Breast epithelium (tissue), 4 donors: Measurements from ENCODE around the gene ZNF106. TPM values are rescaled to one million over a fixed set of nuclear protein-coding genes. Genes with fewer than 3 reads are reported as not detected.

Experiments used
- DNase-seq, 2 donors: peaks; one replicate each; pipeline ENCODE4 v3.0.0-alpha.2; 2019; ENCODE audit warnings: low spot score in 2 of 2
- H3K27ac ChIP-seq, 2 donors: fragments of 200-600 bp; sonication (generic) in 1 of 2; one replicate each; pipeline ENCODE4 v1.5.1; 2016 to 2019; ENCODE audit warnings: mild to moderate bottlenecking in 1 of 2
- H3K27me3 ChIP-seq, 2 donors: fragments of 200-600 bp; sonication (generic) in 1 of 2; one replicate each; pipeline versions ENCODE4 v1.5.1 to v1.6.0; 2017 to 2019; ENCODE audit warnings: control low read depth in 1 of 2, mild to moderate bottlenecking in 1 of 2
- H3K36me3 ChIP-seq: fragments of 200-600 bp; one replicate; pipeline ENCODE4 v1.5.1; 2019
- H3K4me1 ChIP-seq, 2 donors: fragments of 200-600 bp; sonication (generic); one replicate each; pipeline ENCODE4 v1.5.1; 2016 to 2019; ENCODE audit warnings: control low read depth in 1 of 2
- H3K4me3 ChIP-seq, 3 donors: fragments of 200-600 bp; sonication (generic); 1 replicate in 2 of 3; 2 replicates in 1 of 3; pipeline ENCODE4 v1.5.1; 2016 to 2019; ENCODE audit warnings: mild to moderate bottlenecking in 3 of 3, moderate library complexity in 2 of 3
- H3K9me3 ChIP-seq, 2 donors: fragments of 200-600 bp; sonication (generic) in 1 of 2; one replicate each; pipeline ENCODE4 v1.5.1; 2016 to 2019; ENCODE audit warnings: control low read depth in 1 of 2
- CTCF ChIP-seq, 3 donors: fragments of 450-650 bp; IDR thresholded peaks; one replicate each; pipeline ENCODE4 v1.5.1; 2016 to 2017; ENCODE audit warnings: antibody characterized with exemption in 3 of 3, mild to moderate bottlenecking in 3 of 3, moderate library complexity in 3 of 3
- POLR2A ChIP-seq: fragments of 450-650 bp; IDR thresholded peaks from one replicate; pipeline ENCODE4 v1.6.1; 2016; ENCODE audit warnings: antibody characterized with exemption, mild to moderate bottlenecking, moderate library complexity
- POLR2AphosphoS5 ChIP-seq, 3 donors: sonication (generic); formaldehyde crosslinking; IDR thresholded peaks; one replicate each; pipeline ENCODE4 v1.6.1; 2017; ENCODE audit warnings: antibody characterized with exemption in 3 of 3
- intact Hi-C: fragments of 100-400 bp; cut with DNase I; formaldehyde crosslinking; loops from one replicate; pipeline ENCODE4 v1.15.1; 2023; ENCODE audit warnings: low total_unique reads
- total RNA-seq, 3 donors: library from RNA; depleted of rRNA; stranded (reverse); fragments of >200 nt; gene quantifications; one replicate each; pipeline ENCODE4 v1.1.0, GENCODE V29; 2016

Gene ZNF106
- total RNA-seq, 3 donors from 2014 or later = 59.6 to 151 (median 60.0) TPM

- Histone ChIP-seq H3K4me1 (no peaks in the 10 kb centered on the region), H3K4me3 (no peak overlapping the region), H3K9me3 (no peaks in the 10 kb centered on the region), H3K36me3 (no peaks in the 10 kb centered on the region), H3K27ac (no peak overlapping the region), H3K27me3 (no peaks in the 10 kb centered on the region)
- intact Hi-C loops = no loop called here
- DNase-seq = no peak
- TF ChIP-seq POLR2A (no peak), CTCF (IDR thresholded peaks at IDR 0.05) (no peak), POLR2AphosphoS5 (IDR thresholded peaks at IDR 0.05) (no peak)
Measured at GRCh38 chr15:42402455-42403205, 88.3 kb downstream of the ZNF106 start.

GRCh38 chr15:42401544-42402454 is 89.1 kb downstream of the ZNF106 start:
- no peak for DNase-seq
- intact Hi-C loops = no loop called here
- Histone ChIP-seq H3K27me3 (no peaks in the 10 kb centered on the region), H3K27ac (no peak overlapping the region), H3K4me3 (no peak overlapping the region), H3K4me1 (no peaks in the 10 kb centered on the region), H3K9me3 (no peaks in the 10 kb centered on the region), H3K36me3 (no peaks in the 10 kb centered on the region)
- no peak for TF ChIP-seq CTCF (IDR thresholded peaks at IDR 0.05)
- no peak for TF ChIP-seq POLR2AphosphoS5 (IDR thresholded peaks at IDR 0.05)
- TF ChIP-seq POLR2A = no peak

- H3K4me1 ChIP-seq = no peaks in the 10 kb centered on the region
- no peaks in the 10 kb centered on the region for H3K9me3 ChIP-seq
- intact Hi-C loops = no loop called here
- H3K27ac ChIP-seq = no peak overlapping the region
- no peak for DNase-seq
- TF ChIP-seq POLR2A = no peak
- no peak for TF ChIP-seq POLR2AphosphoS5 (IDR thresholded peaks at IDR 0.05)
- no peak for TF ChIP-seq CTCF (IDR thresholded peaks at IDR 0.05)
- H3K36me3 ChIP-seq = no peaks in the 10 kb centered on the region
- no peaks in the 10 kb centered on the region for H3K27me3 ChIP-seq
- no peak overlapping the region for H3K4me3 ChIP-seq
Measured at GRCh38 chr15:42395838-42396237, 95.1 kb downstream of the ZNF106 start.

- intact Hi-C loops = no loop called here
- H3K36me3 ChIP-seq = no peaks in the 10 kb centered on the region
- TF ChIP-seq POLR2A = no peak
- no peak for TF ChIP-seq POLR2AphosphoS5 (IDR thresholded peaks at IDR 0.05)
- TF ChIP-seq CTCF (IDR thresholded peaks at IDR 0.05) = no peak
- no peak for DNase-seq
- H3K27ac ChIP-seq = no peak overlapping the region
- H3K4me1 ChIP-seq = no peaks in the 10 kb centered on the region
- H3K27me3 ChIP-seq = no peaks in the 10 kb centered on the region
- no peaks in the 10 kb centered on the region for H3K9me3 ChIP-seq
- no peak overlapping the region for H3K4me3 ChIP-seq
Measured at GRCh38 chr15:42394106-42394505, 96.8 kb downstream of the ZNF106 start.
